Testis (tissue), 2 donors: ENCODE measurements around the gene USP15.

Experiments used
- CTCF ChIP-seq, 3 experiments: fragments of 450-650 bp in 2 of 3; fragments of 200-600 bp in 1 of 3; sonication (generic) in 1 of 3; IDR thresholded peaks; one replicate each; pipeline ENCODE4 v1.5.1; 2016 to 2019; ENCODE audit warnings: antibody characterized with exemption in 3 of 3, mild to moderate bottlenecking in 2 of 3, moderate library complexity in 1 of 3
- POLR2A ChIP-seq: fragments of 450-650 bp; IDR thresholded peaks from one replicate; pipeline ENCODE4 v1.6.1; 2017; ENCODE audit warnings: antibody characterized with exemption, mild to moderate bottlenecking, moderate library complexity

GRCh38 chr12:62273724-62274380, 13.6 kb downstream of the USP15 start:
- TF ChIP-seq CTCF (IDR thresholded peaks at IDR 0.05) (no peak), POLR2A (no peak)
